ENCODE data around the gene RYR1.
"Not testable (repeated sequence)": the region's sequence is repeated elsewhere in the genome, so short reads cannot be mapped to it uniquely, and the experiment has no call there.

Gene RYR1

GRCh38 chr19:38457202-38457601 is 23.7 kb downstream of the RYR1 start:
- DNase-seq (ENCODE audit: low read depth in 2 of 2), result no peak

DNA sequence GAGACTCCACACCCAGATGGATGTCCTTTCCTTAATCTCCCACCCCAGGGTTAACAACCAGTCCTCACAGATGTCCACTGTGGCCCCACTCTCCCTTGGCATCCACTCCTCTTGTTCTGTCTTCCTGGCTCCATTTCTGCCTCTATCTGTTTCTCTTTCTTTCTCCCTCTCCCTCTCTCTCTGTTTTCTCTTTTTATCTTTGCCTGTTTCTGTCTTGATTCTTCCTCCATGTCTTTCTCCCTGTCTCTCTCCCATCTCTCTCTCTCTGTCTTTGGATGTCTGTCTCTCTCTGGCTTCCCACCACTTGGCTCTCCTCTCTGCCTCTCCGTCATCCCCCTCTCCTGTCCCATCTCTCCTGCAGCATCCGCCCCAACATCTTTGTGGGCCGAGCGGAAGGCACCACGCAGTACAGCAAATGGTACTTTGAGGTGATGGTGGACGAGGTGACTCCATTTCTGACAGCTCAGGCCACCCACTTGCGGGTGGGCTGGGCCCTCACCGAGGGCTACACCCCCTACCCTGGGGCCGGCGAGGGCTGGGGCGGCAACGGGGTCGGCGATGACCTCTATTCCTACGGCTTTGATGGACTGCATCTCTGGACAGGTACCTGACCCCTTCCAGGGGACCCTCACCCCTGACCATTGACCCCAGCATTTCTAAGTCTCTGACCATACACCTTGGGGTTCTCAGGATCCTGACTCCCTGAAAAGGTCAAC is 24.4 kb downstream of the RYR1 start:
- DNase-seq (ENCODE audit: low read depth in 2 of 2), result no peak

- no peak for DNase-seq (ENCODE audit: low read depth in 2 of 2)
Measured at GRCh38 chr19:38458991-38459390, 25.5 kb downstream of the RYR1 start.

DNA sequence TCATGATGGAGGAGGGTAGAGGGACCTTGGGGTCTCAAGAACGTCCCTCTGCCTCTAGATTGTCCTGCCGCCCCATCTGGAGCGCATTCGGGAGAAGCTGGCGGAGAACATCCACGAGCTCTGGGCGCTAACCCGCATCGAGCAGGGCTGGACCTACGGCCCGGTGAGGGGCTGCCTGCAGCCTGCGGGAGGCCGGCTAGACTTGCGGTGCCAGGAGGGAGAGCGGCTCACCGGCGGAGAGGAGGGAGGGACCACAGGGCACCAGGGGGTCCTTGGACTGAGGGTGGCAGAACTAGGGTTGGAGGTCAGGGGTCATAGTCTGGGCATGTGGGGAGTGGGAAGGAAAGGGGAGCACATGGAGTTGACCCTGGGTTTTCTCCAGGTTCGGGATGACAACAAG is 29.9 kb downstream of the RYR1 start:
- DNase-seq (ENCODE audit: low read depth in 2 of 2), result no peak

DNA sequence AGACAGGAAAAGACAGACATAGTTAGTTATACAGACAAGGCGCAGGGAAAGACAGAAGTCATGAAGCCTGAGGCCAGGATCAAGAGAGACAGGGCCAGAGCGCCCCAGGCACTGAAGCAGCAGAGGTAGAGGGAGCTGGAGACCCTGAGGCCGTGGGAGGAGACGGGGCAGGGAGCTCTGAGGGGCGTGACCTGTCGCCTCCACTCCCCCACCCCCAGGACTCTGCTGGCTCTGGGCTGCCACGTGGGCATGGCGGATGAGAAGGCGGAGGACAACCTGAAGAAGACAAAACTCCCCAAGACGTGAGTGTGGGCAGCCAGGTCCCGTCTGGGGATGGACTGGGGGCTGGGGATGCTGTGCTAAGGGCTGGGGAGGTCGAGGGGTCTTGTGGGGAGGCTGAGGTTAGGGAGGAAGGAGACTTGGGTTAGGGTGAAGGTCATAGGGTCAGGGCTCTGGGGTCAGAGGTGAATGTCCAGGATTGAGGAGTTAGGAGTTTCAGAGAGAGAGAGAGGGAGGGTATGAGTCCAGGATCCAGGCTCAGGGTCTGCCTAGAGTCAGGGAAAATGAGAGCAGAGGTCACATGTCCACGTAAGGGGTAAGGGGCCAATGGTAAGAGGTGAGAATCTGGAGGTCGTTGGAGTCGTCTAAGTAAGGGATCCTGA is 31.1 kb downstream of the RYR1 start:
- DNase-seq (ENCODE audit: low read depth in 2 of 2), result no peak

DNA sequence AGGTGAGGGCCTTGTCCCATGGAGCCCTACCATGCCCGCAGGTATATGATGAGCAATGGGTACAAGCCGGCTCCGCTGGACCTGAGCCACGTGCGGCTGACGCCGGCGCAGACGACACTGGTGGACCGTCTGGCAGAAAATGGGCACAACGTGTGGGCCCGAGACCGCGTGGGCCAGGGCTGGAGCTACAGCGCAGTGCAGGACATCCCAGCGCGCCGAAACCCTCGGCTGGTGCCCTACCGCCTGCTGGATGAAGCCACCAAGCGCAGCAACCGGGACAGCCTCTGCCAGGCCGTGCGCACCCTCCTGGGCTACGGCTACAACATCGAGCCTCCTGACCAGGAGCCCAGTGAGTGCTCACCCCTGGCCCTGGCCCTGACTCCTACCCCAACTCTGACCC is 32.6 kb downstream of the RYR1 start:
- DNase-seq (ENCODE audit: low read depth in 2 of 2), result no peak

DNA sequence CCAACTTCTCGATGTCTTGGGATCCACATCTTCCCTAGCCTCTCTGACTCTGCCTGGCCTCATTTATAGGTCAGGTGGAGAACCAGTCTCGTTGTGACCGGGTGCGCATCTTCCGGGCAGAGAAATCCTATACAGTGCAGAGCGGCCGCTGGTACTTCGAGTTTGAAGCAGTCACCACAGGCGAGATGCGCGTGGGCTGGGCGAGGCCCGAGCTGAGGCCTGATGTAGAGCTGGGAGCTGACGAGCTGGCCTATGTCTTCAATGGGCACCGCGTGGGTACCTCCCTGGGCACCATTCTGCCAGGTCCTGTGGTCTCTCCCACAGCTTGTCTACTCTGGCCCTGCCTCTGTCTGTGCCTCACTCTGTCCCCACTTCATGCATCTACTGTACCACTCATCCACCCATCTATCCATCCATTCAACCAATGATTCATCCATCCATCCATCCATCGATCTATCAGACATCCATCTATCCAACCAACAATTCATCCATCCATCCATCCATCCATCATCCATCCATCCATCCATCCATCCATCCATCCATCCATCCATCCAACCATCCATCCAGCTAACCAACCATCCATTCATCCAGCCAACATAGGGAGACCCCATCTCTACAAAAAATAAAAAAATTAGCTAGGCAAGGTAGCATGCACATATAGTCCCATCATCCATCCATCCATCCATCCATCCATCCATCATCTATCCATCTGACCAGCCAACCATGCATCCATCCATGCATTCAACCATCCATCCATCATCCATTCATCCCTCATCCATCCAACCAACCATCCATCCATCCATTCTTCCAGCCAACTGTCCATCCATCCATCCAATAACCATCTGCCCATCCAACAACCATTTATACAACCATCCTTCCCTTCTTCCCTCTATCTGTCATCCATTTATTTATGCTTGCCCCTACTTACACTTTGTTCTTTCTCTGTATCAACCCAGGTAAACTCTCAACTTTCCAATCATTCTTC is 34.3 kb downstream of the RYR1 start:
- no peak for DNase-seq (ENCODE audit: low read depth in 2 of 2)

GRCh38 chr19:38469151-38469550 is 35.7 kb downstream of the RYR1 start:
- DNase-seq (ENCODE audit: low read depth in 2 of 2), result no peak

DNA sequence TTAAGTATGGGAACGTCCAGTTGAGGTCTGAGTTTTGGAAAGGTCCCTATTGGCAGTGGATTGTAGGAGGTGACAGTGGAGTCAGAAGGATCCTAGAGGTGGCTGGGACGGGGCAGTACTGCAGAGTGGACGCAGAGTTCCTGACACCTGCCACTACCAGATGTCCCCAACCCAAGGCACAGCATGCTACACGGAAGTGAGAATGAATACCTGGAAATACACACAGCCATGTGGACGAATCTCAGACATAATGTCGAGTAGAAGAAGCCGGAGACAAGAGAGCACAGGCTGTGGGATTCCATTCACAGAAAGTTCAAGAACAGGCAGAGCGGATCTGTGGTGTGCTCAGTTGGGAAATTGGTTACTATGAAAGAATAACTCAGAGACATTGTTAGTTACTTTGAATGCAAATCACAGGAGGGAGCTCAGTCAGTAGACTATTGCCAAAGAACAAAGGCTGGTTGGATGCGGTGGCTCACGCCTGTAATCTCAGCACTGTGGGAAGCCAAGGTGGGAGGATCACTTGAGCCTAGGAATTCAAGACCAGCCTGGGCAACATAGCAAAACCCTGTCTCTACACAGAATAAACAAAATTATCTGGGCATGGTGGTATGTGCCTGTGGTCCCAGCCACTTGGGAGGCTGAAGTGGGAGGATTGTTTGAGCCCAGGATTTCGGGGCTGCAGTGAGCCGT is 37.4 kb downstream of the RYR1 start:
- DNase-seq (ENCODE audit: low read depth in 2 of 2), result no peak

GRCh38 chr19:38472725-38473124 is 39.2 kb downstream of the RYR1 start:
- DNase-seq (ENCODE audit: low read depth in 2 of 2), result not testable (repeated sequence)

DNA sequence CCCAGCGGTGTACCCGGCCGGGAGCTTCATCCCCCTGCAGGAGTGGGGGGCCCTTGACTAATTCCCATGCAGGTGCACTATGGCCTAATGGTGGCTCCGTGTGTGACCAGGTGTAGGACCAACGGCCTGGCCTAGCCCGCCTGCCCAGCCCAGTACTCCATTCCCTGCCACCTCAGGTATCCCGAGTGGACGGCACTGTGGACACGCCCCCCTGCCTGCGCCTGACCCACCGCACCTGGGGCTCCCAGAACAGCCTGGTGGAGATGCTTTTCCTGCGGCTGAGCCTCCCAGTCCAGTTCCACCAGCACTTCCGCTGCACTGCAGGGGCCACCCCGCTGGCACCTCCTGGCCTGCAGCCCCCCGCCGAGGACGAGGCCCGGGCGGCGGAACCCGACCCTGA is 39.7 kb downstream of the RYR1 start:
- no peak for DNase-seq (ENCODE audit: low read depth in 2 of 2)

- no peak for DNase-seq (ENCODE audit: low read depth in 2 of 2)
Measured at GRCh38 chr19:38475176-38475575, 41.7 kb downstream of the RYR1 start.

DNA sequence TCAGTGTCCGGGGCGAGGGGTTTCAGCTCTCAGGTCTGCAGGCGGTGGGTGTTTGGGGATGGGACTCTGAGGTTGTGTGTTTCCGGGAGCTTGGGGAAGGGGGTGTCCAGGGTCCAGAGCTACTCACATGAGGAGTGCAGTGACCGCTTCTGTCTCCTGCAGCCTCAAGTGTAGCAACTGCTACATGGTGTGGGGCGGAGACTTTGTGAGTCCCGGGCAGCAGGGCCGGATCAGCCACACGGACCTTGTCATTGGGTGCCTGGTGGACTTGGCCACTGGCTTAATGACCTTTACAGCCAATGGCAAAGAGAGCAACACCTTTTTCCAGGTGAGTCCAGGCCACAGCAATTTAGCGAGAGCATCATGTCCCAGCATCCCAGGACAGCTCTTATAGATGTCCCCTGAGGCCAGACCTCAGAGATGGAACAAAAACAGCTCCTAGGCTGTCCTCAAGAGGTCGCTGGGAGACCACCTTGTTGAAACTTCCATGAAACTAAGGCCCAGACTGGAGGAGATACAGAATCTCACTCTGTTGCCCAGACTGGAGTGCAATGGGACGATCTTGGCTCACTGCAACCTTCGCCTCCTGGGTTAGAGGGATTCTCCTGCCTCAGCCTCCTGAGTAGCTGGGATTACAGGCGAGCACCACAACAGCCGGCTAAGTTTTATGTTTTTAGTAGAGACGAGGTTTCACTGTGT is 44.9 kb downstream of the RYR1 start:
- DNase-seq (ENCODE audit: low read depth in 2 of 2), result no peak

GRCh38 chr19:38482496-38482895 is 49.0 kb downstream of the RYR1 start:
- DNase-seq (ENCODE audit: low read depth in 2 of 2), result no peak

DNA sequence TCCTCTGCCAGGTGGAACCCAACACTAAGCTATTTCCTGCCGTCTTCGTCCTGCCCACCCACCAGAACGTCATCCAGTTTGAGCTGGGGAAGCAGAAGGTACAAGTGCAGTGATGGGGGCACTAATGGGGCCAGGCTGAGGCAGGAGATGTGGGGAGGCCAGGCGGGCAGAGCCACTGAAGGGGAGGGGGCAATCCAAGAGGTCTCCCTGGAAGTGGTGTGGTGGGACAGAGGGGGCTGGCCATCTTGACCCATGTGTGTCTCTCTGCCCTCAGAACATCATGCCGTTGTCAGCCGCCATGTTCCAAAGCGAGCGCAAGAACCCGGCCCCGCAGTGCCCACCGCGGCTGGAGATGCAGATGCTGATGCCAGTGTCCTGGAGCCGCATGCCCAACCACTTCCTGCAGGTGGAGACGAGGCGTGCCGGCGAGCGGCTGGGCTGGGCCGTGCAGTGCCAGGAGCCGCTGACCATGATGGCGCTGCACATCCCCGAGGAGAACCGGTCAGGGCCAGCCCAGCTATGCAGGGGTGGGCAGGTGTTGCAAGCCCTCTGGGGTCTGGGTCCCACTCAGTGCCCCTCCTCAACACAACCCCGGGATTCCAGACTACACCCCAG is 49.6 kb downstream of the RYR1 start:
- no peak for DNase-seq (ENCODE audit: low read depth in 2 of 2)

- DNase-seq (ENCODE audit: low read depth in 2 of 2), result no peak
Measured at GRCh38 chr19:38484747-38485146, 51.3 kb downstream of the RYR1 start.

DNA sequence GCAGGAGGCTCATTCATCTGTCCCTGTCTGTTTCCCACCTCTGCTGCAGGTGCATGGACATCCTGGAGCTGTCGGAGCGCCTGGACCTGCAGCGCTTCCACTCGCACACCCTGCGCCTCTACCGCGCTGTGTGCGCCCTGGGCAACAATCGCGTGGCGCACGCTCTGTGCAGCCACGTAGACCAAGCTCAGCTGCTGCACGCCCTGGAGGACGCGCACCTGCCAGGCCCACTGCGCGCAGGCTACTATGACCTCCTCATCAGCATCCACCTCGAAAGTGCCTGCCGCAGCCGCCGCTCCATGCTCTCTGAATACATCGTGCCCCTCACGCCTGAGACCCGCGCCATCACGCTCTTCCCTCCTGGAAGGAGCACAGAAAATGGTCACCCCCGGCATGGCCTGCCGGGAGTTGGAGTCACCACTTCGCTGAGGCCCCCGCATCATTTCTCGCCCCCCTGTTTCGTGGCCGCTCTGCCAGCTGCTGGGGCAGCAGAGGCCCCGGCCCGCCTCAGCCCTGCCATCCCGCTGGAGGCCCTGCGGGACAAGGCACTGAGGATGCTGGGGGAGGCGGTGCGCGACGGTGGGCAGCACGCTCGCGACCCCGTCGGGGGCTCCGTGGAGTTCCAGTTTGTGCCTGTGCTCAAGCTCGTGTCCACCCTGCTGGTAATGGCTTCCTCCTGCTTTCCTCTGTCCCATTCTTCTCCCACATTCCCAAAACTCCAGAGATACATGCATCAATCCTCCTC is 52.2 kb downstream of the RYR1 start:
- no peak for DNase-seq (ENCODE audit: low read depth in 2 of 2)

- no peak for DNase-seq (ENCODE audit: low read depth in 2 of 2)
Measured at GRCh38 chr19:38486731-38487336, 53.3 kb downstream of the RYR1 start.

- DNase-seq (ENCODE audit: low read depth in 2 of 2), result no peak
Measured at GRCh38 chr19:38488096-38488495, 54.6 kb downstream of the RYR1 start.

Data from stimulated activated CD4-positive, alpha-beta T cell treated with anti-CD3 and anti-CD28 coated beads, Interleukin-1b, Interleukin-23, amount 100 ng/mL, for 1 hour (primary cell).